ENCODE measurements around the gene HARS1. TPM values are rescaled to one million over a fixed set of nuclear protein-coding genes. Genes with fewer than 3 reads are reported as not detected.

Gene HARS1
- total RNA-seq, 1 donor from 2014 or later: 67.7 TPM

DNA sequence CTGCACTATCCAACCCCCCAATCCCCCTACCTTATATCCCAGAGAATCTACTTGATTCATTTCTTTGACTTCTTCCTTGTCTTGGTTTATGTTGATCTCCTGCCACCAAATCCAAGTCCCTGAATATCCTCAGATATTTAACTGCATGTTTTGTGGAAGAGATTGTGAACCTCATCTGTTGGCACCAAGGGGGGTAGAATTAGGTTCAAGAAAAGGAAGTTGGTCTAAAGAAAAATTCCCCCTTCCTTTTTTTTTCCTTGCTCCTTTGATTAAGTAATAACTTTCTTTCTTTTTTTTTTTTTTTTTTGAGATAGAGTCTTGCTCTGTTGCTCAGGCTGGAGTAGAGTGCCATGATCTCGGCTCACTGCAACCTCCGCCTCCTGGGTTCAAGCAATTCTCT lies 57.7 kb downstream of the HARS1 start:
- no peak for DNase-seq (ENCODE audit: extremely low spot score, unreplicated experiment)
- Mint-ChIP-seq H3K27ac (no peak overlapping the region), H3K4me3 (no peak overlapping the region), H3K4me1 (ENCODE audit: unreplicated experiment) (peaks cover 4% of the 10 kb centered on the region), H3K36me3 (no peaks in the 10 kb centered on the region), H3K27me3 (no peaks in the 10 kb centered on the region), H3K9me3 (no peaks in the 10 kb centered on the region)
- TF ChIP-seq CTCF (conservative IDR thresholded peaks at IDR 0.05): no peak

GRCh38 chr5:140633021-140633471 lies 58.1 kb downstream of the HARS1 start, which contains the start of gene CD14:
Gene CD14 (minus strand): TSS chr5:140633175. CDS start chr5:140633071, 104 bp downstream.
- H3K4me3 Mint-ChIP-seq: no peak within 1 kb of the TSS
- no peaks in the 10 kb centered on the region for H3K9me3 Mint-ChIP-seq
- peaks cover under 1% of the 10 kb centered on the region for H3K4me1 Mint-ChIP-seq (ENCODE audit: unreplicated experiment)
- H3K27ac Mint-ChIP-seq: no peak within 1 kb of the TSS
- no peaks in the 10 kb centered on the region for H3K27me3 Mint-ChIP-seq
- H3K36me3 Mint-ChIP-seq: no peaks in the 10 kb centered on the region
- DNase-seq (ENCODE audit: extremely low spot score, unreplicated experiment): no peak
- TF ChIP-seq CTCF (conservative IDR thresholded peaks at IDR 0.05): no peak

- Mint-ChIP-seq H3K27me3 (no peaks in the 10 kb centered on the region), H3K4me3 (no peak overlapping the region), H3K9me3 (no peaks in the 10 kb centered on the region), H3K36me3 (no peaks in the 10 kb centered on the region), H3K27ac (no peak overlapping the region), H3K4me1 (ENCODE audit: unreplicated experiment) (no peaks in the 10 kb centered on the region)
- no peak for DNase-seq (ENCODE audit: extremely low spot score, unreplicated experiment)
- TF ChIP-seq CTCF (conservative IDR thresholded peaks at IDR 0.05): no peak
Measured at GRCh38 chr5:140632366-140633020, 58.7 kb downstream of the HARS1 start.

- Mint-ChIP-seq H3K4me1 (ENCODE audit: unreplicated experiment) (no peaks in the 10 kb centered on the region), H3K9me3 (no peaks in the 10 kb centered on the region), H3K27ac (no peak overlapping the region), H3K4me3 (no peak overlapping the region), H3K36me3 (no peaks in the 10 kb centered on the region), H3K27me3 (no peaks in the 10 kb centered on the region)
- no peak for TF ChIP-seq CTCF (conservative IDR thresholded peaks at IDR 0.05)
- DNase-seq (ENCODE audit: extremely low spot score, unreplicated experiment): no peak
Measured at GRCh38 chr5:140631831-140632365, 59.3 kb downstream of the HARS1 start.

DNA sequence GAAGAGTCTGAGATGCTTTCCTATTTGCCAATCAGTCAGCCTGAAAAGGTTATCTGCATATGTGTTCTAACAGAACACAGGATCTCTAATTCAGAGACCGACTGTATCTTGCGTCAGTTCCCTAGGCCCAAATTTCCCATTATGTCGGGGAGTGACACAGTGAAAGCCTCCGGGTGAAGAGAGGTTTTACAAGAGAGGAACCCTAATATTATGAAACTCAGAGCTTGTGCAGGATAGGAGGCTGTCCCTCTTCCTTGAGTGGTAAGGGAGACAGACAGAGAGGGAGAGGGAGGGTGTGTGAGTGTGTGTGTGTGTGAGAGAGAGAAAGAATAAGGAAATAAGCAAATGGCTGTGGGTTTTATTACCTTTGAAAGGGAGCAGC lies 60.1 kb downstream of the HARS1 start:
- Mint-ChIP-seq H3K4me1 (ENCODE audit: unreplicated experiment) (no peaks in the 10 kb centered on the region), H3K27ac (no peak overlapping the region), H3K27me3 (no peaks in the 10 kb centered on the region), H3K4me3 (no peak overlapping the region), H3K36me3 (no peaks in the 10 kb centered on the region), H3K9me3 (no peaks in the 10 kb centered on the region)
- TF ChIP-seq CTCF (conservative IDR thresholded peaks at IDR 0.05): no peak
- DNase-seq (ENCODE audit: extremely low spot score, unreplicated experiment): no peak

Measured in type B pancreatic cell (in vitro differentiated cells).